HUES6 (cell line): ENCODE results near the gene IPO9.

Experiments used
- H3K27ac ChIP-seq: 2 replicates; pipeline ENCODE4 v1.7.0; 2013; ENCODE audit warnings: low read depth, mild to moderate bottlenecking, low read length, inconsistent platforms
- H3K27me3 ChIP-seq: 2 replicates; pipeline ENCODE4 v1.6.1; 2013; ENCODE audit warnings: low read length; ENCODE audit not compliant: control insufficient read depth, insufficient read depth
- H3K36me3 ChIP-seq: 2 replicates; pipeline ENCODE4 v1.6.1; 2013; ENCODE audit warnings: low read length; ENCODE audit not compliant: control insufficient read depth, insufficient read depth
- H3K4me1 ChIP-seq: 2 replicates; pipeline ENCODE4 v1.6.1; 2013; ENCODE audit warnings: low read length; ENCODE audit not compliant: control insufficient read depth, insufficient read depth
- H3K4me3 ChIP-seq: 2 replicates; pipeline ENCODE4 v1.5.1; 2013; ENCODE audit warnings: low read depth, low read length
- H3K9ac ChIP-seq: one replicate; pipeline ENCODE4 v1.6.1; 2013; ENCODE audit warnings: mild to moderate bottlenecking, low read length
- H3K9me3 ChIP-seq: 2 replicates; pipeline ENCODE4 v1.6.1; 2013; ENCODE audit warnings: low read depth, low read length; ENCODE audit not compliant: control insufficient read depth, insufficient read depth

IPO9 gene

GRCh38 chr1:201810466-201811216 lies 18.3 kb upstream of the IPO9 start:
- Histone ChIP-seq H3K36me3 (peaks cover 74% of the 10 kb centered on the region), H3K9ac (no peak overlapping the region), H3K9me3 (no peaks in the 10 kb centered on the region), H3K27me3 (no peaks in the 10 kb centered on the region), H3K27ac (no peak overlapping the region), H3K4me3 (no peak overlapping the region), H3K4me1 (no peaks in the 10 kb centered on the region)

- no peak overlapping the region for H3K9ac ChIP-seq
- H3K36me3 ChIP-seq: peaks cover 69% of the 10 kb centered on the region
- no peaks in the 10 kb centered on the region for H3K27me3 ChIP-seq
- H3K4me1 ChIP-seq: no peaks in the 10 kb centered on the region
- no peak overlapping the region for H3K27ac ChIP-seq
- no peaks in the 10 kb centered on the region for H3K9me3 ChIP-seq
- no peak overlapping the region for H3K4me3 ChIP-seq
Measured at GRCh38 chr1:201813226-201813625, 15.7 kb upstream of the IPO9 start.

GRCh38 chr1:201816309-201816854 lies 12.6 kb upstream of the IPO9 start:
- no peaks in the 10 kb centered on the region for H3K9me3 ChIP-seq
- no peaks in the 10 kb centered on the region for H3K27me3 ChIP-seq
- H3K27ac ChIP-seq: no peak overlapping the region
- H3K36me3 ChIP-seq: peaks cover 63% of the 10 kb centered on the region
- no peak overlapping the region for H3K4me3 ChIP-seq
- H3K9ac ChIP-seq: no peak overlapping the region
- no peaks in the 10 kb centered on the region for H3K4me1 ChIP-seq

GRCh38 chr1:201818971-201819750 lies 9.8 kb upstream of the IPO9 start:
- Histone ChIP-seq H3K4me1 (no peaks in the 10 kb centered on the region), H3K36me3 (peaks cover 55% of the 10 kb centered on the region), H3K27me3 (no peaks in the 10 kb centered on the region), H3K9ac (no peak overlapping the region), H3K4me3 (no peak overlapping the region), H3K27ac (no peak overlapping the region), H3K9me3 (no peaks in the 10 kb centered on the region)

GRCh38 chr1:201820413-201820812 lies 8.5 kb upstream of the IPO9 start:
- Histone ChIP-seq H3K36me3 (peaks cover 55% of the 10 kb centered on the region), H3K27me3 (no peaks in the 10 kb centered on the region), H3K9ac (no peak overlapping the region), H3K27ac (no peak overlapping the region), H3K4me1 (no peaks in the 10 kb centered on the region), H3K9me3 (no peaks in the 10 kb centered on the region), H3K4me3 (no peak overlapping the region)

- no peak overlapping the region for H3K27ac ChIP-seq
- H3K4me3 ChIP-seq: no peak overlapping the region
- no peaks in the 10 kb centered on the region for H3K9me3 ChIP-seq
- H3K27me3 ChIP-seq: no peaks in the 10 kb centered on the region
- peaks cover 6% of the 10 kb centered on the region; the same call in 1 of the 2 replicates for H3K4me1 ChIP-seq
- H3K36me3 ChIP-seq: peaks cover 23% of the 10 kb centered on the region
- H3K9ac ChIP-seq: no peak overlapping the region
Measured at GRCh38 chr1:201825245-201825644, 3.7 kb upstream of the IPO9 start.

GRCh38 chr1:201826830-201827229 lies 2.1 kb upstream of the IPO9 start:
- peaks cover 10% of the 10 kb centered on the region; the same call in 1 of the 2 replicates for H3K36me3 ChIP-seq
- no peaks in the 10 kb centered on the region for H3K9me3 ChIP-seq
- H3K27ac ChIP-seq: no peak overlapping the region
- no peak overlapping the region for H3K4me3 ChIP-seq
- peaks cover 7% of the 10 kb centered on the region; the same call in 1 of the 2 replicates for H3K4me1 ChIP-seq
- H3K9ac ChIP-seq: no peak overlapping the region
- no peaks in the 10 kb centered on the region for H3K27me3 ChIP-seq

- Histone ChIP-seq H3K4me3 (no peak overlapping the region), H3K27me3 (no peaks in the 10 kb centered on the region), H3K36me3 (0 out of 2 replicates have a peak, but pooled peaks cover 5% of the 10 kb centered on the region), H3K9me3 (no peaks in the 10 kb centered on the region), H3K4me1 (peaks cover 7% of the 10 kb centered on the region; the same call in 1 of the 2 replicates), H3K9ac (no peak overlapping the region), H3K27ac (no peak overlapping the region)
Measured at GRCh38 chr1:201827321-201828216, 1.4 kb upstream of the IPO9 start.

GRCh38 chr1:201828217-201828819 lies 639 bp upstream of the IPO9 start:
- no peaks in the 10 kb centered on the region for H3K36me3 ChIP-seq
- no peaks in the 10 kb centered on the region for H3K9me3 ChIP-seq
- H3K9ac ChIP-seq: no peak overlapping the region
- no peaks in the 10 kb centered on the region for H3K27me3 ChIP-seq
- H3K4me3 ChIP-seq: peak overlapping the region; percentile 20; the same call in 1 of the 2 replicates
- H3K27ac ChIP-seq: no peak overlapping the region; the same call in 1 of the 2 replicates
- peaks cover 7% of the 10 kb centered on the region; the same call in 1 of the 2 replicates for H3K4me1 ChIP-seq

- H3K9ac ChIP-seq: no peak overlapping the region
- H3K27ac ChIP-seq: no peak overlapping the region
- H3K4me1 ChIP-seq: peaks cover 7% of the 10 kb centered on the region; the same call in 1 of the 2 replicates
- H3K4me3 ChIP-seq: no peak overlapping the region
- H3K9me3 ChIP-seq: no peaks in the 10 kb centered on the region
- H3K27me3 ChIP-seq: no peaks in the 10 kb centered on the region
- peaks cover 10% of the 10 kb centered on the region; the same call in 1 of the 2 replicates for H3K36me3 ChIP-seq
Measured at GRCh38 chr1:201831371-201831770, 2.4 kb downstream of the IPO9 start.
